Measurements from ENCODE around the gene ITGB6.

ITGB6 gene

DNA sequence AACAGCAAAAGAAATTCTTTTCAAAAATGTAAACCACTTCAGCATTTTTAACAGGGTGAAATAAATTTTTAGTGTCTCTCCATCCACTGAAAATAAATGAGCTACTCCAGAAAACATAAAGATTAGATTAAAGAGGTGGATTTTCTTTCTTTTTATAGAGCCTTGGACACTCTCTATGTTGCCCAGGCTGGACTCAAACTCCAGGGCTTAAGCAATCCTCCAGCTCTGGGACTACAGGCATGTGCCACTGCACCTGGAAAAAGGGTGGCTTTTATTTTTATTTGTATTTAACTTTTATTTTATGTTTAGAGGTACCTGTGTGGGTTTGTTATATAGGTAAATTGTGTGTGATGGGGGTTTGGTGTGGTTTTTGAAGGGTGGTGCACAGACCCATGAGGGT lies 19.9 kb downstream of the ITGB6 start:
- no peak for TF ChIP-seq EZH2 (IDR thresholded peaks at IDR 0.05; ENCODE audit: borderline replicate concordance, low read depth, low read length, severe bottlenecking)
- TF ChIP-seq, protein P1, sequence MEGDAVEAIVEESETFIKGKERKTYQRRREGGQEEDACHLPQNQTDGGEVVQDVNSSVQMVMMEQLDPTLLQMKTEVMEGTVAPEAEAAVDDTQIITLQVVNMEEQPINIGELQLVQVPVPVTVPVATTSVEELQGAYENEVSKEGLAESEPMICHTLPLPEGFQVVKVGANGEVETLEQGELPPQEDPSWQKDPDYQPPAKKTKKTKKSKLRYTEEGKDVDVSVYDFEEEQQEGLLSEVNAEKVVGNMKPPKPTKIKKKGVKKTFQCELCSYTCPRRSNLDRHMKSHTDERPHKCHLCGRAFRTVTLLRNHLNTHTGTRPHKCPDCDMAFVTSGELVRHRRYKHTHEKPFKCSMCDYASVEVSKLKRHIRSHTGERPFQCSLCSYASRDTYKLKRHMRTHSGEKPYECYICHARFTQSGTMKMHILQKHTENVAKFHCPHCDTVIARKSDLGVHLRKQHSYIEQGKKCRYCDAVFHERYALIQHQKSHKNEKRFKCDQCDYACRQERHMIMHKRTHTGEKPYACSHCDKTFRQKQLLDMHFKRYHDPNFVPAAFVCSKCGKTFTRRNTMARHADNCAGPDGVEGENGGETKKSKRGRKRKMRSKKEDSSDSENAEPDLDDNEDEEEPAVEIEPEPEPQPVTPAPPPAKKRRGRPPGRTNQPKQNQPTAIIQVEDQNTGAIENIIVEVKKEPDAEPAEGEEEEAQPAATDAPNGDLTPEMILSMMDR (IDR thresholded peaks at IDR 0.05; ENCODE audit: borderline replicate concordance, extremely low read depth, low read length, poor library complexity, severe bottlenecking) = no peak
- no peaks in the 10 kb centered on the region for H3K79me2 ChIP-seq (ENCODE audit: insufficient read depth, low read length)
- no peak for ATAC-seq (ENCODE audit: insufficient read depth, low read depth)

DNA sequence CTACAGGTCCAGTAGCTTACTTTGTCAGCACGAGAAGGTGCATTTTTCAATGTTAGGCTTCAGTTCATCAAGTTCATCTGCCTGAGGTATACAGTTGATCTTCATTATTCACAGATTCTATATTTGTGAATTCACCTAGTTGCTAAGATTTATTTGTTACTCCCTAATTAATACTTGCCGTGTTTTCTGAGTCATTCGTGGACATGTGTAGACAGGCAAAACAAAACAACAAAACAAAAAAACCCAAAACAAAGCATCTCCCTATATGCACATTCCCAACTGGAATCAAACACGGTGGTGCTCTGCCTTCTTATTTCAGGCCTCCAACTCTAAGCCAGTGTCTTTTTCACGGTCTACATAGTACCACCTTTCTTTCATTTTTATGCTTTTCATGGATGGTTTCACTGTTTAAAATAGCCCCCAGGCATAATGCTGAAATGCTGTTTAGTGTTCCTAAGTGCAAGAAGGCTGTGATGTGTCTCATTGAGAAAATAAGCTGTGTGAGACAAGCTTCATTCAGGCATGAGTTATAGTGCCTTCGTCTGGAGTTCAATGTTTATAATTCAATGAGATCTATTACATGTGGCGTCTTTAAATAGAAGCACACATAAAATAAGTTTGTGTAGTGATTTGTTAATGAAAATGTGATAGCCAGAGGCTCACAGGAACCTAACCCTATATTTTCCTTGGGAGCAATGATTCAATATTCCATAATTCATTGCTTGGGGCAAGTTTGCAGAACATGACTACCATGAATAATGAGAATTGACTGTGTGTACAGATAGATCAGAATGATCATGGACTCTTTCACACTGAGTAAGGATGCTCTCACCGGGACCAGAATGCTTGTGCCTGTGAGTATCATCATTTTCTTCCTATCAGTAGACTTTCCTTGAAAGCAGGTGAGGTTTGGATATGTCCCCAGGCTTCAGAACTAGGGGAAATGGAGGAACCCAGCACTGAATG lies 24.6 kb downstream of the ITGB6 start:
- H3K36me3 ChIP-seq (ENCODE audit: insufficient read depth, low read length) = no peaks in the 10 kb centered on the region
- no peaks in the 10 kb centered on the region for H4K20me1 ChIP-seq (ENCODE audit: insufficient read depth, low read length)
- no peaks in the 10 kb centered on the region for H3K79me2 ChIP-seq (ENCODE audit: insufficient read depth, low read length)
- H3K4me2 ChIP-seq (ENCODE audit: insufficient read depth, low read length) = no peak overlapping the region
- no peak overlapping the region for H3K9ac ChIP-seq (ENCODE audit: low read depth, low read length)
- DNase-seq (no peak), ATAC-seq (ENCODE audit: insufficient read depth, low read depth) (no peak)
- TF ChIP-seq, protein P1 (IDR thresholded peaks at IDR 0.05; ENCODE audit: borderline replicate concordance, extremely low read depth, low read length, poor library complexity, severe bottlenecking) = no peak
- TF ChIP-seq EZH2 (IDR thresholded peaks at IDR 0.05; ENCODE audit: borderline replicate concordance, low read depth, low read length, severe bottlenecking) = no peak
- peaks cover 5% of the 10 kb centered on the region for H3K4me1 ChIP-seq (ENCODE audit: insufficient read depth, low read length)
- H3K27ac ChIP-seq (ENCODE audit: low read length) = no peak overlapping the region
- no peak overlapping the region for H3K4me3 ChIP-seq (ENCODE audit: low read depth in 1 of 2, low read length in 2 of 2)
- H2AFZ ChIP-seq (ENCODE audit: low read depth, low read length) = no peak overlapping the region
- H3K9me3 ChIP-seq (ENCODE audit: insufficient read depth, low read length, severe bottlenecking) = no peaks in the 10 kb centered on the region
- H3K27me3 ChIP-seq (ENCODE audit: insufficient read depth, low read length, poor library complexity) = no peaks in the 10 kb centered on the region

More for the DNA sequence above, 19.9 kb downstream of the ITGB6 start:
- H3K9ac ChIP-seq (ENCODE audit: low read depth, low read length) = peak overlapping the region; percentile 62; the same call in 1 of the 2 replicates
- H3K27ac ChIP-seq (ENCODE audit: low read length) = peak overlapping the region; percentile 89
- H3K36me3 ChIP-seq (ENCODE audit: insufficient read depth, low read length) = no peaks in the 10 kb centered on the region
- H3K4me2 ChIP-seq (ENCODE audit: insufficient read depth, low read length) = peak overlapping the region; percentile 61
- no peaks in the 10 kb centered on the region for H3K27me3 ChIP-seq (ENCODE audit: insufficient read depth, low read length, poor library complexity)
- H4K20me1 ChIP-seq (ENCODE audit: insufficient read depth, low read length) = no peaks in the 10 kb centered on the region
- 0 out of 4 replicates have a peak overlapping the region, but pooled peaks of 1 of the 2 experiments have one; percentile 47 for H3K4me3 ChIP-seq (ENCODE audit: low read depth in 1 of 2, low read length in 2 of 2)
- H3K9me3 ChIP-seq (ENCODE audit: insufficient read depth, low read length, severe bottlenecking) = no peaks in the 10 kb centered on the region
- no peak for DNase-seq
- peaks cover 25% of the 10 kb centered on the region for H3K4me1 ChIP-seq (ENCODE audit: insufficient read depth, low read length)
- peak overlapping the region; percentile 68; the same call in 1 of the 2 replicates for H2AFZ ChIP-seq (ENCODE audit: low read depth, low read length)

DNA sequence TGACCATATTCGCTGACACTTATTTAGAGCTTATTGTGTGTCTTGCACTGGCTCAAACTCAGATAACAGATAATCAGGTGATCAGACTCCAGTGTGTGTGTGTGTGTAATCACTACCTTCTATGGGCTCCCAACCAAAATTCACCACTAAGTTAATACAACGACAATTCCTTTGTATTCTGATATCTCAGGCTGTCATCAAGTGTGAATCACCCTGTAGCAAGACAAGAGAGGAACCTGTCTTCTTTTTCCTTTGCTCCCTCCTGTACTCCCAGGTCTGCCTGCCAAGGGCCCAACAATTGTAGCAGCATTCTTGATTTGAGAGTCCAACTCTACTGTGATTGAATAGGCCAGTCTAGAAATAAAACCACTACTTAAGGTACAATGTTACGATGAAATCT lies 25.8 kb downstream of the ITGB6 start:
- ATAC-seq (ENCODE audit: insufficient read depth, low read depth) (no peak), DNase-seq (no peak)
- H3K9me3 ChIP-seq (ENCODE audit: insufficient read depth, low read length, severe bottlenecking) = no peaks in the 10 kb centered on the region
- H3K27me3 ChIP-seq (ENCODE audit: insufficient read depth, low read length, poor library complexity) = no peaks in the 10 kb centered on the region
- H3K4me2 ChIP-seq (ENCODE audit: insufficient read depth, low read length) = no peak overlapping the region
- H3K36me3 ChIP-seq (ENCODE audit: insufficient read depth, low read length) = no peaks in the 10 kb centered on the region
- H3K79me2 ChIP-seq (ENCODE audit: insufficient read depth, low read length) = no peaks in the 10 kb centered on the region
- no peak overlapping the region for H3K27ac ChIP-seq (ENCODE audit: low read length)
- no peaks in the 10 kb centered on the region for H3K4me1 ChIP-seq (ENCODE audit: insufficient read depth, low read length)
- TF ChIP-seq EZH2 (IDR thresholded peaks at IDR 0.05; ENCODE audit: borderline replicate concordance, low read depth, low read length, severe bottlenecking) = no peak
- TF ChIP-seq, protein P1 (IDR thresholded peaks at IDR 0.05; ENCODE audit: borderline replicate concordance, extremely low read depth, low read length, poor library complexity, severe bottlenecking) = no peak
- no peaks in the 10 kb centered on the region for H4K20me1 ChIP-seq (ENCODE audit: insufficient read depth, low read length)
- no peak overlapping the region for H2AFZ ChIP-seq (ENCODE audit: low read depth, low read length)
- no peak overlapping the region for H3K9ac ChIP-seq (ENCODE audit: low read depth, low read length)
- no peak overlapping the region for H3K4me3 ChIP-seq (ENCODE audit: low read depth in 1 of 2, low read length in 2 of 2)
